Trophoblast cell (in vitro differentiated cells and primary cell): ENCODE data around the gene MRPS11.

Source experiments
- DNase-seq, 2 donors: peaks; one replicate each; pipeline ENCODE4 v3.0.0-alpha.2; 2016
- H2AFZ ChIP-seq: 2 replicates; pipeline ENCODE4 v1.6.1; 2013; ENCODE audit warnings: low read length, moderate library complexity, mild to moderate bottlenecking; ENCODE audit not compliant: insufficient read depth, poor library complexity
- H2AK5ac ChIP-seq: 2 replicates; pipeline ENCODE4 v1.6.1; 2013; ENCODE audit warnings: mild to moderate bottlenecking, low read length
- H2BK120ac ChIP-seq: 2 replicates; pipeline ENCODE4 v1.6.1; 2013; ENCODE audit warnings: low read length, mild to moderate bottlenecking, moderate library complexity; ENCODE audit not compliant: insufficient read depth, poor library complexity
- H2BK12ac ChIP-seq: 2 replicates; pipeline ENCODE4 v1.6.1; 2013; ENCODE audit warnings: mild to moderate bottlenecking, low read length, moderate library complexity
- H2BK5ac ChIP-seq: 2 replicates; pipeline ENCODE4 v1.6.1; 2013; ENCODE audit warnings: low read length, low read depth, moderate library complexity, mild to moderate bottlenecking; ENCODE audit not compliant: poor library complexity
- H3K14ac ChIP-seq: 2 replicates; pipeline ENCODE4 v1.6.1; 2013; ENCODE audit warnings: mild to moderate bottlenecking, low read length
- H3K18ac ChIP-seq: 2 replicates; pipeline ENCODE4 v1.6.1; 2013; ENCODE audit warnings: mild to moderate bottlenecking, low read length
- H3K23ac ChIP-seq: 2 replicates; pipeline ENCODE4 v1.6.1; 2013; ENCODE audit warnings: low read length
- H3K27ac ChIP-seq: 2 replicates; pipeline ENCODE4 v1.5.1; 2013; ENCODE audit warnings: low read depth, mild to moderate bottlenecking, inconsistent platforms, low read length, moderate library complexity
- H3K27me3 ChIP-seq: 2 replicates; pipeline ENCODE4 v1.6.1; 2013; ENCODE audit warnings: inconsistent platforms, mild to moderate bottlenecking, low read length, moderate library complexity; ENCODE audit not compliant: insufficient read depth
- H3K36me3 ChIP-seq, 2 experiments: 1 replicate in 1 of 2; 2 replicates in 1 of 2; pipeline ENCODE4 v1.6.1; 2013; ENCODE audit warnings: low read length in 2 of 2, mild to moderate bottlenecking in 2 of 2, moderate library complexity in 1 of 2; ENCODE audit not compliant: insufficient read depth in 2 of 2, control insufficient read depth in 1 of 2
- H3K4ac ChIP-seq: 2 replicates; pipeline ENCODE4 v1.6.1; 2013; ENCODE audit warnings: low read depth, mild to moderate bottlenecking, low read length, moderate library complexity
- H3K4me1 ChIP-seq, 2 experiments: 1 replicate in 1 of 2; 2 replicates in 1 of 2; pipeline ENCODE4 v1.6.1; 2013; ENCODE audit warnings: low read length in 2 of 2, mild to moderate bottlenecking in 2 of 2, moderate library complexity in 1 of 2; ENCODE audit not compliant: insufficient read depth in 2 of 2, control insufficient read depth in 1 of 2
- H3K4me2 ChIP-seq: 2 replicates; pipeline ENCODE4 v1.6.1; 2013; ENCODE audit warnings: inconsistent platforms, mild to moderate bottlenecking, low read length, moderate library complexity
- H3K4me3 ChIP-seq: 2 replicates; pipeline ENCODE4 v1.5.1; 2013; ENCODE audit warnings: mild to moderate bottlenecking, low read depth, low read length, inconsistent platforms
- H3K79me1 ChIP-seq: one replicate; pipeline ENCODE4 v1.6.1; 2013; ENCODE audit warnings: low read length
- H3K79me2 ChIP-seq: 2 replicates; pipeline ENCODE4 v1.6.1; 2013; ENCODE audit warnings: low read length, mild to moderate bottlenecking; ENCODE audit not compliant: control insufficient read depth, insufficient read depth, poor library complexity
- H3K9ac ChIP-seq: 2 replicates; pipeline ENCODE4 v1.6.1; 2013; ENCODE audit warnings: mild to moderate bottlenecking, low read length
- H3K9me3 ChIP-seq: 2 replicates; pipeline ENCODE4 v1.6.1; 2013; ENCODE audit warnings: low read depth, mild to moderate bottlenecking, control low read depth, inconsistent platforms, low read length; ENCODE audit not compliant: insufficient read depth
- H4K12ac ChIP-seq: 2 replicates; pipeline ENCODE4 v1.6.1; 2013; ENCODE audit warnings: low read depth, mild to moderate bottlenecking, low read length, moderate library complexity
- H4K8ac ChIP-seq: 2 replicates; pipeline ENCODE4 v1.6.1; 2013; ENCODE audit warnings: low read depth, mild to moderate bottlenecking, low read length, moderate library complexity
- H4K91ac ChIP-seq: one replicate; pipeline ENCODE4 v1.6.1; 2013; ENCODE audit warnings: low read depth, mild to moderate bottlenecking, low read length, moderate library complexity
- WGBS: extraction: QIAGEN DNeasy Blood & Tissue Kit; methylation state at CpG from one replicate; pipeline ENCODE4 v1.1.7; 2013; ENCODE audit warnings: missing lambda C conversion rate; ENCODE audit not compliant: insufficient read length, insufficient coverage; ENCODE audit errors: extremely low coverage; 5-methylcytosine and 5-hydroxymethylcytosine counted together

The MRPS11 gene

GRCh38 chr15:88498996-88499395 lies 31.5 kb downstream of the MRPS11 start:
- no peak overlapping the region for H2AK5ac ChIP-seq
- H3K4me1 ChIP-seq, result peaks cover 4% of the 10 kb centered on the region in 2 experiments
- H2BK12ac ChIP-seq, result no peak overlapping the region
- no peaks in the 10 kb centered on the region for H3K27me3 ChIP-seq
- H3K79me2 ChIP-seq, result no peaks in the 10 kb centered on the region
- no peak overlapping the region for H2BK5ac ChIP-seq
- no peak overlapping the region for H3K4ac ChIP-seq
- H3K79me1 ChIP-seq, result no peaks in the 10 kb centered on the region
- no peak overlapping the region for H3K18ac ChIP-seq
- no peak overlapping the region for H3K4me2 ChIP-seq
- H4K8ac ChIP-seq, result no peak overlapping the region
- no peak overlapping the region for H4K12ac ChIP-seq
- no peak overlapping the region for H2BK120ac ChIP-seq
- no peak overlapping the region for H2AFZ ChIP-seq
- no CpG with 5 or more reads among the region's 3 CpGs for WGBS
- no peak overlapping the region for H3K4me3 ChIP-seq
- H3K23ac ChIP-seq, result no peak overlapping the region
- no peak overlapping the region for H3K14ac ChIP-seq
- H3K36me3 ChIP-seq, result no peaks in the 10 kb centered on the region
- peaks cover 2% of the 10 kb centered on the region for H3K9me3 ChIP-seq
- no peak for DNase-seq
- no peak overlapping the region for H3K27ac ChIP-seq
- no peak overlapping the region for H3K9ac ChIP-seq
- H4K91ac ChIP-seq, result peak overlapping the region; percentile 34

- Histone ChIP-seq H3K4ac (no peak overlapping the region), H3K9me3 (no peaks in the 10 kb centered on the region), H3K27me3 (no peaks in the 10 kb centered on the region), H3K9ac (no peak overlapping the region), H3K36me3 (peaks cover 0 to 3% of the 10 kb centered on the region in 2 experiments), H2BK12ac (no peak overlapping the region), H3K79me2 (no peaks in the 10 kb centered on the region), H2AFZ (no peak overlapping the region), H3K18ac (no peak overlapping the region), H2AK5ac (no peak overlapping the region), H2BK5ac (no peak overlapping the region), H3K27ac (no peak overlapping the region), H3K23ac (no peak overlapping the region), H3K14ac (no peak overlapping the region), H2BK120ac (no peak overlapping the region), H3K79me1 (no peaks in the 10 kb centered on the region), H3K4me1 (no peaks in the 10 kb centered on the region), H4K91ac (no peak overlapping the region), H4K8ac (no peak overlapping the region), H4K12ac (no peak overlapping the region), H3K4me2 (no peak overlapping the region), H3K4me3 (no peak overlapping the region)
- no peak for DNase-seq
- WGBS, result no CpG with 5 or more reads among the region's 1 CpG
These were observed 36.9 kb downstream of the MRPS11 start for GRCh38 chr15:88504445-88504844.

GRCh38 chr15:88505721-88506120 lies 38.2 kb downstream of the MRPS11 start:
- no peaks in the 10 kb centered on the region for H3K9me3 ChIP-seq
- WGBS, result no CpG with 5 or more reads among the region's 2 CpGs
- no peak overlapping the region for H4K8ac ChIP-seq
- peaks cover 0 to 6% of the 10 kb centered on the region in 2 experiments for H3K36me3 ChIP-seq
- H4K12ac ChIP-seq, result no peak overlapping the region
- H3K4me1 ChIP-seq, result no peaks in the 10 kb centered on the region
- no peak overlapping the region for H3K23ac ChIP-seq
- no peak overlapping the region for H3K4me2 ChIP-seq
- no peak overlapping the region for H3K27ac ChIP-seq
- H2AK5ac ChIP-seq, result no peak overlapping the region
- H2BK12ac ChIP-seq, result no peak overlapping the region
- no peak overlapping the region for H2BK120ac ChIP-seq
- H3K4ac ChIP-seq, result no peak overlapping the region
- no peaks in the 10 kb centered on the region for H3K27me3 ChIP-seq
- H3K4me3 ChIP-seq, result no peak overlapping the region
- H2AFZ ChIP-seq, result no peak overlapping the region
- no peak overlapping the region for H2BK5ac ChIP-seq
- H3K79me1 ChIP-seq, result no peaks in the 10 kb centered on the region
- no peaks in the 10 kb centered on the region for H3K79me2 ChIP-seq
- H3K14ac ChIP-seq, result no peak overlapping the region
- no peak for DNase-seq
- H4K91ac ChIP-seq, result no peak overlapping the region
- no peak overlapping the region for H3K9ac ChIP-seq
- H3K18ac ChIP-seq, result no peak overlapping the region

DNA sequence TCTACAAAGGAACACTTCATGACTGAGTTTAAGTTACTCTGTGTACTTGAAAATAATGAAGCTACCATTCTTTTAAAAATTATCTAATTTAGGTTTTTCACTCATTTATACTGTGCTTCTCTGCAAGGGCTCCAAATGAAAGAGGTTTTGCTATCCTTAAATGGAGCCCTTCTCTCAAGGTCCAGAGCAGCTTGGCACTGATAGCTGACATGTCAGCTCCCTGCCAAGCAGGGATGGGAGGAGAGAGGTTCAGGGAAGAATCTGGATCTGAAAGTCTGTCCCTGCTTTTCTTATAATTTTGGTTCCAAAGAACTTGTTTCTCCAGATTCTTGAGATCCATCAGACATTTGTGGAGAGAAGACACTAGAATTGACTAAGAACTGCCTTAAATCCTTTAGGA lies 39.1 kb downstream of the MRPS11 start:
- H3K4ac ChIP-seq, result no peak overlapping the region
- H3K9me3 ChIP-seq, result no peaks in the 10 kb centered on the region
- no peak overlapping the region for H2BK120ac ChIP-seq
- H3K4me3 ChIP-seq, result no peak overlapping the region
- no peaks in the 10 kb centered on the region for H3K27me3 ChIP-seq
- H4K91ac ChIP-seq, result no peak overlapping the region
- no peak overlapping the region for H3K27ac ChIP-seq
- no peak overlapping the region for H4K12ac ChIP-seq
- no peak overlapping the region for H3K18ac ChIP-seq
- no peak overlapping the region for H2AFZ ChIP-seq
- no peak overlapping the region for H4K8ac ChIP-seq
- H3K4me2 ChIP-seq, result no peak overlapping the region
- no peaks in the 10 kb centered on the region for H3K79me1 ChIP-seq
- no peak overlapping the region for H3K14ac ChIP-seq
- no peak overlapping the region for H3K9ac ChIP-seq
- H2BK5ac ChIP-seq, result no peak overlapping the region
- no peaks in the 10 kb centered on the region for H3K79me2 ChIP-seq
- no peaks in the 10 kb centered on the region for H3K4me1 ChIP-seq
- no peak overlapping the region for H2AK5ac ChIP-seq
- H3K36me3 ChIP-seq, result peaks cover 0 to 6% of the 10 kb centered on the region in 2 experiments
- DNase-seq, result no peak
- no peak overlapping the region for H3K23ac ChIP-seq
- H2BK12ac ChIP-seq, result no peak overlapping the region
